ENCODE data around the gene C2CD2.

C2CD2 gene

GRCh38 chr21:41903559-41904351 lies 50.1 kb downstream of the C2CD2 start:
- no peak for DNase-seq

- no peak for DNase-seq
Measured at GRCh38 chr21:41902946-41903345, 50.9 kb downstream of the C2CD2 start.

GRCh38 chr21:41901782-41902181 lies 52.0 kb downstream of the C2CD2 start:
- DNase-seq, result no peak

GRCh38 chr21:41901099-41901498 lies 52.7 kb downstream of the C2CD2 start:
- DNase-seq, result no peak

GRCh38 chr21:41900401-41900800 lies 53.4 kb downstream of the C2CD2 start:
- no peak for DNase-seq

GRCh38 chr21:41899426-41900202 lies 54.2 kb downstream of the C2CD2 start:
- no peak for DNase-seq

- DNase-seq, result no peak
Measured at GRCh38 chr21:41898998-41899397, 54.8 kb downstream of the C2CD2 start.

GRCh38 chr21:41897700-41898099 lies 56.1 kb downstream of the C2CD2 start:
- DNase-seq, result peak in 2 of 3 experiments; percentile 23 to 28

GRCh38 chr21:41897047-41897669 lies 56.7 kb downstream of the C2CD2 start:
- no peak for DNase-seq

GRCh38 chr21:41895643-41896493 lies 58.0 kb downstream of the C2CD2 start:
- DNase-seq, result peak in 1 of 3 experiments; percentile 19

GRCh38 chr21:41894922-41895557 lies 58.8 kb downstream of the C2CD2 start:
- DNase-seq, result no peak

- no peak for DNase-seq
Measured at GRCh38 chr21:41894511-41894910, 59.3 kb downstream of the C2CD2 start.

- DNase-seq, result no peak
Measured at GRCh38 chr21:41892726-41893125, 61.1 kb downstream of the C2CD2 start.

- DNase-seq, result no peak
Measured at GRCh38 chr21:41891132-41891531, 62.7 kb downstream of the C2CD2 start.

GRCh38 chr21:41890355-41890754 lies 63.5 kb downstream of the C2CD2 start:
- no peak for DNase-seq

GRCh38 chr21:41888749-41889376 lies 65.0 kb downstream of the C2CD2 start:
- no peak for DNase-seq

- no peak for DNase-seq
Measured at GRCh38 chr21:41887667-41888066, 66.2 kb downstream of the C2CD2 start.

GRCh38 chr21:41886328-41886727 lies 67.5 kb downstream of the C2CD2 start:
- peak in 1 of 3 experiments; percentile 18 for DNase-seq

- peak; percentile 9 to 55 (median 48) for DNase-seq
Measured at GRCh38 chr21:41885341-41886024, 68.3 kb downstream of the C2CD2 start.

- DNase-seq, result no peak
Measured at GRCh38 chr21:41884501-41885030, 69.3 kb downstream of the C2CD2 start.

- no peak for DNase-seq
Measured at GRCh38 chr21:41883582-41883981, 70.2 kb downstream of the C2CD2 start.

Measured in NCI-H1417 (cell line).